Heart left ventricle (tissue), 13 donors: ENCODE data around the gene LMF2.

Experiments used
- CTCF ChIP-seq, 12 donors: fragments of 200-600 bp; sonication (generic) in 4 of 12; IDR thresholded peaks; one replicate each; pipeline versions ENCODE4 v1.5.0 to v1.8.0; 2018 to 2022; ENCODE audit warnings: antibody characterized with exemption in 12 of 12, mild to moderate bottlenecking in 5 of 12
- POLR2A ChIP-seq, 2 donors: fragments of 450-650 bp; IDR thresholded peaks; one replicate each; pipeline ENCODE4 v1.6.1; 2017; ENCODE audit warnings: antibody characterized with exemption in 2 of 2, mild to moderate bottlenecking in 2 of 2, moderate library complexity in 2 of 2
- donor health status: ischemic (EF 13 %, LVEDD 7.1; RV severe dilation, severe dysfunction).
- donor health status: DM: no; HTN: yes; CAD: no.
- donor health status: DM: no; HTN: no; CAD: no.
- donor health status: ischemic (EF 25% LVEDD 6.9; RV normal size, moderate dysfunction).
- donor health status: ischemic (EF 25% LVEDD 5.7; RV mildly dilated, moderate dysfunction).
- donor health status: ischemic (EF 35%, LVEDD 5.7; RV mildly dilated, moderate dysfunction).
- donor health status: nonischemic (EF 11% LVEDD 7.7; RV severe dilation, severe dysfunction).
- donor health status: DM: yes; HTN: yes; CAD: no.
- donor health status: PGD.
- donor health status: ischemic (EF 29% LVEDD 5.4; RV normal size, mild dysfunction).
- donor health status: nonischemic (EF 23%, LVEDD 6.1; RV moderate dilation, normal function).

GRCh38 chr22:50537765-50538164 is 30.3 kb upstream of the LMF2 start:
- TF ChIP-seq CTCF (IDR thresholded peaks at IDR 0.05): no peak
- TF ChIP-seq POLR2A (IDR thresholded peaks at IDR 0.05): no peak
